ELR (cell line): ENCODE results near the gene ITGB1.
A peak's percentile ranks its signal among the peaks of the same experiment; 100 is the strongest.
"Not testable (repeated sequence)": the region's sequence is repeated elsewhere in the genome, so short reads cannot be mapped to it uniquely, and the experiment has no call there.

Experiments
- DNase-seq: peaks from one replicate; pipeline ENCODE4 v3.0.0-alpha.2; 2015; ENCODE audit warnings: low read depth

ITGB1 gene

GRCh38 chr10:32980558-32981468 lies 22.8 kb upstream of the ITGB1 start:
- DNase-seq, result peak; percentile 100

GRCh38 chr10:32980242-32980557 lies 22.2 kb upstream of the ITGB1 start:
- no peak for DNase-seq

- not testable (repeated sequence) for DNase-seq
Observed at GRCh38 chr10:32979719-32980118, 21.7 kb upstream of the ITGB1 start.

GRCh38 chr10:32979041-32979440 lies 21.0 kb upstream of the ITGB1 start:
- no peak for DNase-seq

GRCh38 chr10:32977846-32978809 lies 20.1 kb upstream of the ITGB1 start:
- not testable (repeated sequence) for DNase-seq

GRCh38 chr10:32976338-32976737 lies 18.3 kb upstream of the ITGB1 start:
- DNase-seq, result peak; percentile 35

GRCh38 chr10:32972929-32973328 lies 14.9 kb upstream of the ITGB1 start:
- DNase-seq, result peak; percentile 53

- no peak for DNase-seq
Observed at GRCh38 chr10:32972460-32972859, 14.4 kb upstream of the ITGB1 start.

GRCh38 chr10:32971536-32972091 lies 13.6 kb upstream of the ITGB1 start:
- DNase-seq, result no peak

GRCh38 chr10:32970910-32971309 lies 12.9 kb upstream of the ITGB1 start:
- DNase-seq, result no peak

GRCh38 chr10:32964270-32964669 lies 6.2 kb upstream of the ITGB1 start:
- no peak for DNase-seq

- peak; percentile 80 for DNase-seq
Observed at GRCh38 chr10:32963096-32963495, 5.1 kb upstream of the ITGB1 start.

- no peak for DNase-seq
Observed at GRCh38 chr10:32962521-32962920, 4.5 kb upstream of the ITGB1 start.

GRCh38 chr10:32961895-32962369 lies 3.9 kb upstream of the ITGB1 start:
- DNase-seq, result peak; percentile 96

- no peak for DNase-seq
Observed at GRCh38 chr10:32961343-32961894, 3.4 kb upstream of the ITGB1 start.

- no peak for DNase-seq
Observed at GRCh38 chr10:32960022-32960421, 2.0 kb upstream of the ITGB1 start.

GRCh38 chr10:32959006-32959920 lies 1.2 kb upstream of the ITGB1 start:
- no peak for DNase-seq

GRCh38 chr10:32957341-32958084 lies 517 bp downstream of the ITGB1 start:
- DNase-seq, result no peak

- no peak for DNase-seq
Observed at GRCh38 chr10:32956365-32957197, 1.4 kb downstream of the ITGB1 start.
